HG02884 (cell line): ENCODE measurements around the gene SSR4.

Source experiments
- ATAC-seq: cut with Tn5 transposase; IDR thresholded peaks from one replicate; pipeline ENCODE4 v1.9.1; 2021; ENCODE audit warnings: mild to moderate bottlenecking, moderate library complexity; ENCODE audit not compliant: unreplicated experiment

Gene SSR4

DNA sequence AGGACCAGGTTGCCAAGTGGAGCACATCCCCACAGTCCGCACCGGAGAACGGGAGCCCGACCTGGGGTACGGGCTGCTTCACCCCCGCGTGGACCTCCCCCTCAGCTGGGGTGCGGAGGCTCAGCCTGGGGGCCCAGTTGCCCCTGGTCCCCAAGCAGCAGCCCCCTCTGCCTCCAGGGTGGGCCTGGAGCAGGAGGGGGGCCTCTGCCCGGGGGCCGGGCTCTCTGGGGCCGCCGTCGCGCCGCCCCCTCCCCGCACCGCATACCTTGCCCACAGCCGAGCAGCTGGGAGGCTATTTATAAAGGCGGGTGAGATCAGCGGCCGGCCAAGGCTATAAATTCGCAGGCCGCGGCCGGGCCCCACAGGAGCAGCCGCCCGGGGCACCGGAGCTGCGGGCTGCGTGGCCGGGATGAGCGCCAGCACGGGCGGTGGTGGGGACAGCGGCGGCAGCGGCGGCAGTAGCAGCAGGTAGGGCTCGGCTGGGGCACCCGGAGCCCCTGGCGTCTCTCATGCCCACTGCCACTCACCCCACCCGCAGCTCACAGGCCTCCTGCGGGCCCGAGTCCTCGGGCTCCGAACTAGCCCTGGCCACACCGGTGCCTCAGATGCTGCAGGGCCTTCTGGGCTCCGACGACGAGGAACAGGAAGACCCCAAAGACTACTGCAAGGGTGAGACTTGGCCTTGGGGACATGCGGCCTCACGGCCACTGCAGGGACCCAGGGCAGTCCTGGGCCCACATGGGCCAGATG lies 13.6 kb upstream of the SSR4 start, which contains the start of gene SRPK3:
SRPK3 (plus strand) TSS at position 364 of the 750 bp plus-strand sequence; CDS start at position 410, 46 bp downstream.
- ATAC-seq = no peak

DNA sequence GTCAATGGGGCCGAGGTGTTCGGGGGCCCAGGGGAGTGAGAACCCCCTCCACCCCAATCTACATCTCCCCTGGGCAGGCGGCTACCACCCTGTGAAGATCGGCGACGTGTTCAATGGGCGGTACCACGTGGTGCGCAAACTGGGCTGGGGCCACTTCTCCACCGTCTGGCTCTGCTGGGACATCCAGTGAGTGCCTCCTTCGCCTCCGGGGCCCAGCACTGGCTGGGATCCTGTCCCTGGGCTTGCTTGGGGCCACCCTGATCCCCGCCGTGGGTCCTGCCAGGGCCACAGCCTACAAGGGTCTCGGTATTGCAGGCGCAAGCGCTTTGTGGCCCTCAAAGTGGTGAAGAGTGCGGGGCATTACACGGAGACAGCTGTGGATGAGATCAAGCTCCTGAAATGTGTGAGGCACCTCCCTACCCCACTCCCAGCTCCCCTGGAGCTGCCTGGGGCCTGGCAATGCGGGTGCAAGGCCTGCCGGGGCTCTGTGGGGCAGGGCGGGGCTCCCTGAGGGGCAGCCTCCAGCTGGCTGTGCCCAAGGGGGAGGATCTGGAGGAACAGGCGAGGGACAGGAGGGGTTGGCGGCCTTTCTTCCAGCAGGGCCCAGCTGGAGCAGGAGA lies 12.9 kb upstream of the SSR4 start:
- no peak for ATAC-seq

DNA sequence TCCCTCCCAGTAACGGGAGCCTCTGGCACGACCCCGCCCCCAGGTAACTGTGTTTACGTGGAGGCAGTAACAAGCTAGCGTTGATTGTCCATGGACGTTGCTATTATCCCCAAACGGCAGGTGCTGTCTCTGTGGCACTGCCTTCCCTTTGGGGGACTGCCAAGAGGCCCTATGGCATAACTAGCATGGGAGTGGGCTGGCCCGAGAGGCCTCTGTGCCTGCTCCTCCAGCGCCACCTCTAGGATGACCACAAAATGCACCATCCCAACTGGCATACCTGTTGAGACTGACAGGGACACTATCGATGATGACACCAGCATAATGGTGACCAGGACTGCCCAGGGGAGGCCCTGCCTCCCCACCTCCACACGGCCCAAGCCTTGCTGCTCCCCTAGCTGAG lies 12.2 kb upstream of the SSR4 start:
- no peak for ATAC-seq

DNA sequence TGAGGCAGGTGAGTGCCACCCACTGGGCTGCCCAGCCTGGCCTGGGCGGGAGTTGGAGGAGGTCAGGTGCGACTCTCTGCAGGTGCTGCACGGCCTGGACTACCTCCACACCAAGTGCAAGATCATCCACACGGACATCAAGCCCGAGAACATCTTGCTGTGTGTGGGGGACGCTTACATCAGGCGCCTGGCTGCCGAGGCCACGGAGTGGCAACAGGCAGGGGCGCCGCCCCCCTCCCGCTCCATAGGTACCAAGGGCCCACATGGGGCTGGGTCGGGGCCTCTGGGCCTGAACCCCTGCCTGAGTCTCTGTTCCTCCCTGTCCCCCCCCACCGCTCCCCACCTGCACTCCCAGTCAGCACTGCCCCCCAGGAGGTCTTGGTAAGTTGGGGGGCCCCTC lies 11.6 kb upstream of the SSR4 start:
- ATAC-seq = no peak

DNA sequence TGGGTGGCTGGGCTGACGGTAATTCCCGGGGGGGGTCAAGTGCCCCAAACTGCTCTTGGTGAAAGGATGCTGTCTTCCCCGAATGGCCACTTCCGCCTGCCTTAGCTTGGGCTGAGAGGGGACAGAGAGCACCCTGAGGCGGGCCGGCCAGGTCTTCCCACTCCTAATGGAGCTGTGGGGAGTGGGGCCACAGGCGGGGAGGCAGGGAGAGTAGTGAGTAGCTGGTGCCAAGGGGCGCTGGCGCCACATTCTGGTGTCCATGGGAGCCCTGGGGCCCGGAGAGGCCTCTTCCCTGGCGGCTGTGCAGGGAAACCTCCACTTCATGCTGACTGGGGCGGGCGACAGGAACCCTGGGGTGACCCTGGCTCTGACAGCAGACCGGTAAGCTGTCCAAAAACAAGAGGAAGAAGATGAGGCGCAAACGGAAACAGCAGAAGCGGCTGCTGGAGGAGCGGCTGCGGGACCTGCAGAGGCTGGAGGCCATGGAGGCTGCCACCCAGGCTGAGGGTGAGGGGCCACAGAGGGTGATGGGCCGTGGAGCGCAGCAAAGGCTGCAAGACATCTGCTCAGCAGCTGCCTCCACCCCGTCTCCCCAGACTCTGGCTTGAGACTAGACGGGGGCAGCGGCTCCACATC lies 11.0 kb upstream of the SSR4 start:
- ATAC-seq = no peak

DNA sequence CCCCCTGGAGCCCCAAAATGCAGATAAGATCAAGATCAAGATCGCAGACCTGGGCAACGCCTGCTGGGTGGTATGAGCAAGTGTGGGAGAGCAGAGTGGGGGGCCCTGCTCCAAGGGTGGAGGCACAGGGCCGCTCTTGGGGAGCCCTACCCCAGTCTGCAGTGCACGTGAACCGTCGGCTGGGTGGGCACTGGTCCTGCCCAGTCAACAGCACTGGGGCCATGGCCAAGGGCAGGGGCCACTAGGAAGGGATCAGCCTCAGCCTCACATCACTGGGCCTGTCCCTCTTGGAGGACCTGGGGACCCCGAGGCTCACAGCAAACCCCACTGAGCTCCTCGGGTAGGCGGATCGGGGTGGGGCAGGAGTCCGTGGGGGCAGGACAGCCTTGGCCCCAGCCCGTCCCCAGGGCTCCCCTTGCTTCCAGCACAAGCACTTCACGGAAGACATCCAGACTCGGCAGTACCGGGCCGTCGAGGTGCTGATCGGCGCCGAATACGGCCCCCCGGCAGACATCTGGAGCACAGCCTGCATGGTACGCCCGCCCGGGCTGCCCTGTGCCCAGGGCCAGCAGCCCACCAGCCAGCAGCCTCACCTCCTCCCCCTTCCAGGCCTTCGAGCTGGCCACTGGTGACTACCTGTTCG lies 10.0 kb upstream of the SSR4 start:
- no peak for ATAC-seq

DNA sequence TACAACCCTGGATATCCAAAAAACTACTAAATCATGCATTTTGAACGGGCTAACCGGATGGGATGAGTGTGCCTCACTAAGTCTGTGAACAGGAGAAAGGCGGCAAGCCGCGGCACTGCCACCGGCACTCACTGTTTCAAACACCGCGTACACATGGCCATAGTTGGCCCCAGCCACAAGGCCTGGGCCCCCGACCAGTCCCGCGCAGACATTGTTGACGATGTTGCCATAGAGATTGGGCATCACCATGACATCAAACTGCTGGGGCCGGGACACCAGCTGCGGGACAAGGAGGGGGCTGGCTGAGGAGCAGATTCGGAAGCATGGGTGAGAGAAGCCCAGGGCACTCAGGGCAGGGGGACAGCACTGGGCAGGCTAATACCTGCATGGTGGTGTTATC lies 7.8 kb upstream of the SSR4 start:
- no peak for ATAC-seq

DNA sequence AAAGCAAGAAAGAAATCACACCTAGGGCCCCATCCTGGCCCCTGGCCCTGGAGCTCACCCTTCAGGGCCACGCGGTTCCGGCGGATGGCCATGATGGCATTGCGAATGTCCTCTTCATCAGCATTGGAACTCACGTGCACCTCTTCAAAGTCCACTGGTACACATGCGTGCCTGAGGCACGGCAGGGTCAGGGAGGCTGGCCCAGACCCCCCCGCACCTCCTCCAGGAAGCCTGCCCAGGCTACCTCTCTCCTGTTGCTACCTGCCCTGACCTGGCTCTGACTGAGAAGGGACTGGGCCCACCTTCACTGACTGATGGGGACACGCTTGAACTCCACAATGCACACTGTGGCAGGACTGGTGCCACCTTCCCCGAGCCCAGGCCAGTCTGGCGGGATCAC lies 4.8 kb upstream of the SSR4 start:
- ATAC-seq = no peak

DNA sequence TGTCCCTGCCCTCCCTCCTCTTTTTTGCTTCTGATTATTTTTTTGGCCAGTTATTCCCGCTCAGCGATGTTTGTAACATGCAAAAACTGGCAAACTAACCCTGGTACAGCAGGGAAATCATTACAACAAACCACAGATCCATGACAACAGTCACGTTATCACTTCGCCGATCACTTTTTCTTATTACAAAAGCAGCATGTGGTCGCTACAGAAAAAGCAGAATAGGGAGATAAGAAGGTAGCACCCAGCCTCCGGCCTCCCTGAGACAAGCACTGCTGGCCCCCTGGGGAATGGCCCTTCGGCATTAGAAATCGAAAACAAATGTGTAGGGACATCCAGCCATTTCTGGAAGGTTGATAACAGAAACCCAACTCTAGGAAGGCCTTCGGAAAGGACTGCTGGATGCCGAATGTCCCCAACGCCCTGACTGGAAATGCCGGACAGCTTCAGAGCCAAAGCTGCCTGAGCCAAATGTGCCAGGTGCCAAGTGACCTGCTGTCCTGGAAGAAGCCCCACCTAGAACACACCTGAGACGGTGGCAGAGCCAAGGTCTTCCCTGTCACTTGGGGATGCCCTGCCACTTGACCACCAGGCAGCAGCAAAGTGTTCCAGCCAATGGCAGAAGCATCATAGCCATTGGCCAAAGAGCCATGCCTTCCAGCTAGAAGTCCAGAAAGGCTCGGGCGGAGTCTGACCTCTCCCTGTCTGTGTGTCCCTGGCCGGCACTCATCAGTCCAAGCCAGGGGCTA lies 3.2 kb upstream of the SSR4 start:
- ATAC-seq = no peak

DNA sequence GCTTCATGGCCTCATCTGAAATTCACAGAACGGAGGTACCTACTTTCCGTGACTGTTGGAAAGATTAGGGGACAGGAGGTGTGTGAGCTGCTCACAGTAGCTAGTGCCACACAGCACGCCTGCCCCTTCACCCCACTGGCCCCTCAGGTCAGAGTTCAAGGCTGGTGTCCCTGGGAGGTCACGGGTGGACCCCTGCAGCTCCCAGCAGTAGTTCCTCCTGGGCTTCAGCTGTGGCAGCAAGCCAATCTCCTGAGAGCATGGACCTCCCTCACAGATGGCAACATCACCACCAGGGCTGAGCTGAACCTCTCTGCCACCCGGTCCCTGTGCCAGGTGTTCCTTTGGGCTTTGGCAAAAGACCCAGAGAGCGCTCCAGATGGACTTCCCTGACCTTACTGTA lies 2.1 kb upstream of the SSR4 start:
- ATAC-seq = no peak

DNA sequence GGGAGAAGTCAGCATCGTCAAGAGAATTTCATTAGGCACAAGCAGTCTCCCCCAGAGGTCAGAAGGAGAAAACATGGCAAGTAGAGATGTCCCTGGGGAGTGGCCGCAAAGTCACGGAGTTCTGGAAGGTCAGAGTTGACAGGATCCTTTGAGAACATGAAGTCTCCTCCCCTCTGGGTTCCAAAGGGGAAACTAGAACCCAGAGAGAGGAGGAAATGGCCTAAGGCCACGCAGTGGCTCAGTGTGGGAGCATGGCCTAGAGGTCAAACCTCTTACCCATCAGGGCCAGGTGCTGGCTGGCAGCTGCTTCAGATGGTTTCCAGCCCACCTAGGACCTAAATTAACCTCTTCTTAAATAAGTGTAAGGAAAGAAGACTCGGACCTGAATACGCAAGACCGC lies 1.2 kb upstream of the SSR4 start:
- ATAC-seq = no peak

DNA sequence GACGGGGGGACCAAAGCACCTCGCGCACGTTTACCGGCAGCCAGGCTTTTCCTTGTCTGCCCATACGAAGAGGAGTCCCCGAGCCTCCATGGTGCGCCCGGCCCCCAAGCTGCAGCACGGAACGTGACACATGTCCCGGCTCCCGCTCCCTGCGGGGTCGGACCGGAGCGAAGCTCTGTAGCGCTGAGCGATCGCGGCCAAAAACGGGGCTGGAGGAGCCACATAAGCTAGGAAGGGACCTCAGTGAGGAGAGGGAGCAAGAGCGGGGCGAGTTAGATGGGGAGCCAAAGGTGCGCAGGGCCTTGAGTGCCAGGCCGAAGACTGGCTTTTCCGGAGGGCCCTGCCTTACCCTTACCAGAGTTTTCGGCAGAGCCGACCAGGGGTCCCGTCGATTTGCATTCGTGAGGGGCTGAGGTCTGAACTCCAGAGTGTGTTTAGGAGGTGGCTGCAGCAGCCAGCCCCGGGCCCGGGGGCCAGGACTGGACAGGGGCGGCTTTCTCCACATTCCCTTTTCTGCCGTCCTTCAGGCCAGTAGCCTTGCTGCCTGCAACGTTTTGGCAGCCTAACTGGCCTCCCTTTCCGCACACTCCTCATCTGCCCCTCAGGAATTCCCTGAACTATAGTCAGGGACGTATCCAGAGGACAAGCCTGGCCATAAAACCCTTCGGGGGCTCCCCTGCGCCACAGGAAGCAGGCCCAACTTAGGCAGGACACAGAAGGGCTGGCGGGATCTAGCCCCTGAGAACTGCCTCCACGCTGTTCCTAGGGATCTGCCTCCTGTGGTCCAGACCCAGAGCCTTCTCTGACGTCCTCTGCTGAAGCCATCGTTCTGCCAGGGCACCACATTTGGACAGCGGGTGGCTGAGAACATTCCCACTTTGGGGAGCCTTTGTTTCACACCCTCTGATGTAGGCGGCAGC lies 689 bp downstream of the SSR4 start:
- no peak for ATAC-seq

DNA sequence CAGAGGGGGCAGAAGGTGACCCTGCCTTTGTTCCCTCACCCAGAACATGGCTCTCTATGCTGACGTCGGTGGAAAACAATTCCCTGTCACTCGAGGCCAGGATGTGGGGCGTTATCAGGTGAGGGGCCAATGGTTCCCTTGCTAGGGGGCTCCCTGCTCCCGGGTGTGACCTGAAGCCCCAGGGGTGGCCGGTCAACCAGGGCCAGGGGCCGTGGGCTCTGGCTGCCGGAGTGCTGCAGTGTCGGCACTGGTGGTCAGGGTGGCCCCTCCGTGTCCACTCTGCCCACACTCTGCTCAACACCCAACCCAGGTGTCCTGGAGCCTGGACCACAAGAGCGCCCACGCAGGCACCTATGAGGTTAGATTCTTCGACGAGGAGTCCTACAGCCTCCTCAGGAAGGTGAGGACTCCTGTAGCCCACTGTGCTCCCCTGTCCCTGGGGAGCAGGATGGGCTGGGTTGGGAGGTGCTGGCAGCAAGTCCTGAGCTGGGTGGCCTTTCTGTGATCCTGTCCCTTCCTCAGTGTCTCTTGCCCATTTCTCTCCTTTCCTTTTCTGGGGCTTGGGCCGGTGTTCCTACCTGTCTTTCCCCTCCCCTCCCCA lies 3.0 kb downstream of the SSR4 start:
- no peak for ATAC-seq

DNA sequence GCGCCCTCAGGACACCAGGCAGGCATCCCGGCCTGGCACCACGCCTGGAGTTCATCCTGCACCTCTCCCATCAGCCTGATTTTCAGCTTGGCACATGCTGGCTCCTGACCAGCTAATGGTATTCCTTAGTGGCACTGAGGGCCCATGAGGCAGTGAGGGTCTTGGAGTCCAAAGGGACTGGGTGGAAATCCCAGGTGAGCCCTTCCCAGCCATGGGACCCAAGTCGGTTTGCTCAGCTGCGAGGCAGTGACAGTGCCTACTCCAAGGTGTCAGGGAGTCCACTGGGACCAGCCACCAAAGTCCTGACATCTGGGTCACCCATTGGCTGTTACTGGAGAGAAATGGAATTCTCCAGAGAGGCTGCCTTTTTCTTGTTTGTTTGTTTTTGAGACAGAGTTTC lies 4.9 kb downstream of the SSR4 start:
- ATAC-seq = no peak

DNA sequence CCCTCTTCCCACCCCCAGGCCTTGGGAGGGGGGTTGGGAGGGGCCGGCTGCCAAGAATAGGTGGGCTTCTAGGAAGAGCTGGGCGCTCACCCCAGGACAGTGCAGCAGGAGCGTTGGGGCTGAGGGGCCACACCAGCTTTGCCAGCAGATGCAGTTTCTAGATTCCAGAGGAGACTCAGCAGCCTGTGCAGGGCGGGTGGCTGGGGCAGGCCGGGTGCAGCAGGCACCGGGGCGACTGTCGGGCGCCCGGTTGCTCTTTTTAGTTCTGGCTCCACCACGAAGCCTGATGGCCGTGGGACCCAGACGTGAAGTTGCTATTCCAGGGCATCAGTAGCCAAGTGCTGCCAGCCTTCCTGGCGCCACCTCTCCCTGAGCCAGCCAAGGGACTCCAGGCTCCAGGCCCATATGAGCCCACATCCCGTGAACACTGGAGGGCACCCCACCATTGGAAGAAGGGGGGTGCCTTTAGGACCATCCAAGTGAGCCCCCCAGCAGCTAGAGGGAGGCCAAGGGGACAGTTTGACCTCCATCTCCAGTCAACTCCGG lies 5.8 kb downstream of the SSR4 start:
- no peak for ATAC-seq

DNA sequence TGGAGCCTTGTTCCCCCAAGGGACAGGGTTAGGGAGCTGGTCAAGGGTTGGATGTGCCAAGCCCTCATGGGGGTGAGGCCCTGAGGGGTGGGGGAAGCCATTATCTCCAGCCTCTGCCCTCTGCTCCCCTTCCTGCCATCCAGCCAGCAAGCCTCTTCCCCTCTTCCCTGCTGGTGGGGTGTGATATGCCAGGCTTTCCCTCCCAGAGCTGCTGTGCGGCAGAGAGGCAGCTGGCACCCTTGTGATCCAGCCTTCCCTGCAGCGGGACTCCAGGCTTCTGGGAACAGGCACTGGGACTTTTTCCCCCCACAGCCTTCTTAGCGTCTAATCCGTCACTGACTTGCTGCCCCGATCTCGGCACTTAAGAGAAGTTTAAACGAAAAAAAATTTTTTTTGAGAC lies 6.3 kb downstream of the SSR4 start:
- ATAC-seq = no peak

DNA sequence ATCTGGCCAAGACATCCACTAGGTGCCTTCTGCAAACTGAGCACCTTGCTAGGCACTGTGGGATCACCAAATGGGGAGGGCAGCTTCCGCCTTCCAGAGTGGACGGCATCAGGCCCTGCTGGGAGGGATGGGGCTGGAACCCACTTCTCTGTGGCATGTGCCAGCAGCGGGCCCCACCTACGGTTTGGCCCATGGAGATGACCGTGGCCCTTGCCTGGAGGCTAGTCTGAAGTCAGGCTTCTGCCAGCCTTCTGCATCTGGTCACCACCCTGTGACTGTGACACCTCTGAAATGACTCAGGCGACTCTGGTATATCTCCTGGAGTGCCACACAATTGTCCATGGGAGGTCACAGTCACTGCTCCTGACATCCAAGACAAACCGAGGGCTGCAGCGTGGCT lies 7.2 kb downstream of the SSR4 start:
- no peak for ATAC-seq

DNA sequence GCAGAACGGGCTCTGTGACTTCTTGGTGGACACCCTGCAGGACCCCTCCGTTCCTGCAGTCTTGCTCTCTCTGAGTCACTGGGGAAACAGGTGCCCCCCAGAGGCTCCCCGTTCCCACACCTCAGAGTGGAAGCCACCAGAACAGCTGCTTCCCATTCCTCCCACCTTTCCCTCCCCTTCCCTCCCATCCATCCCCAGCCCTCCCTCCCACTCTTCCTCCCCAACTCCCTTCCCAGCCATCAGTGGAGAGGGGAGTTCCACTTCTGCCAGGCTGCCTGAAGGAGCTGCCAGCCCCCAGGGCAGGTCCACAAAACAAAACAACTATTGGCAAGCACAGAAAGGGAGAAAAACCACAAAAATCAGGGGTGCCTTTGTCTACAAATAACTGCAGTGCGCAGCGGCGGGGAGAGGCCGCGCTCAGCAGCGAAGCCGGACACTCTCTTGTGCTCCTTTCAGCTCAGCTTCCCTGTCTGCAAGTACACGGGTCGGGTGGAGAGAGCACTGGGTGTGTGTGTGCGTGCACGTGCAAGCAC lies 8.1 kb downstream of the SSR4 start:
- no peak for ATAC-seq
